Nephron (organoid): ENCODE results near the gene LRRC34.
A peak's percentile ranks its signal among the peaks of the same experiment; 100 is the strongest.

ENCODE experiments used
- H3K27ac Mint-ChIP-seq, 3 experiments: 2 replicates each; pipeline ENCODE4 v1.8.0; 2020; ENCODE audit warnings: mixed read lengths in 3 of 3, mild to moderate bottlenecking in 2 of 3, moderate library complexity in 1 of 3
- H3K27me3 Mint-ChIP-seq: 2 replicates; pipeline ENCODE4 v1.8.0; 2021; ENCODE audit warnings: low read depth, mild to moderate bottlenecking, moderate library complexity, mixed read lengths
- H3K36me3 Mint-ChIP-seq: 2 replicates; pipeline ENCODE4 v1.8.0; 2020; ENCODE audit warnings: low read depth, mixed read lengths
- H3K4me1 Mint-ChIP-seq: 2 replicates; pipeline ENCODE4 v1.8.0; 2020; ENCODE audit warnings: mixed read lengths
- H3K4me3 Mint-ChIP-seq, 3 experiments: 2 replicates each; pipeline ENCODE4 v1.8.0; 2020; ENCODE audit warnings: mild to moderate bottlenecking in 3 of 3, mixed read lengths in 3 of 3, moderate library complexity in 2 of 3
- H3K9me3 Mint-ChIP-seq: 2 replicates; pipeline ENCODE4 v1.8.0; 2020; ENCODE audit warnings: mixed read lengths
- CTCF ChIP-seq, 3 experiments: fragments of 200-600 bp; sonication (generic); IDR thresholded peaks; one replicate each; pipeline ENCODE4 v1.5.0; 2021; ENCODE audit warnings: antibody characterized with exemption in 3 of 3; ENCODE audit not compliant: unreplicated experiment in 3 of 3

The LRRC34 gene

GRCh38 chr3:169838511-169839030 lies 25.9 kb upstream of the LRRC34 start:
- H3K27me3 Mint-ChIP-seq: no peaks in the 10 kb centered on the region

DNA sequence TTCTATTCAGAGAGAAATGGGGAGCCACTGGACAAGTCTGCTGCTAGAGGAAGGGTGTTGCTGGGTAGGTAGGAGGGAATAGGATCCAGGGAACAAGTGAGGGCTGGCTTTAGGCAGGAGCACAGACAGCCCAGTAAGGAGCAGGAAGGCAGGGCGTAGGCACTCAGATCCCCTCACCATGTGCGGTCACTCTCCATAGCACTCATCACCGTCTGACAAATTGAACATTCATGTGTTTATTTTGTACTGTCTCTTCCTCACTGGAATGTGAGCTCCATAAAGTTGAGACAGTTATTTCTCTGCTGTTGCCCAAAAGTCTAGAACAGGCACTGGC lies 24.2 kb upstream of the LRRC34 start:
- Mint-ChIP-seq H3K4me3 (no peak overlapping the region), H3K4me1 (peaks cover 6% of the 10 kb centered on the region), H3K27me3 (no peaks in the 10 kb centered on the region), H3K9me3 (no peaks in the 10 kb centered on the region), H3K27ac (peak overlapping the region in 1 of 3 experiments; percentile 22), H3K36me3 (no peaks in the 10 kb centered on the region)
- no peak for TF ChIP-seq CTCF (IDR thresholded peaks at IDR 0.05; ENCODE audit: unreplicated experiment in 3 of 3)

More at GRCh38 chr3:169838511-169839030, 25.9 kb upstream of the LRRC34 start:
- Mint-ChIP-seq H3K4me1 (peaks cover 6% of the 10 kb centered on the region), H3K27ac (no peak overlapping the region), H3K9me3 (no peaks in the 10 kb centered on the region), H3K36me3 (no peaks in the 10 kb centered on the region), H3K4me3 (no peak overlapping the region)
- no peak for TF ChIP-seq CTCF (IDR thresholded peaks at IDR 0.05; ENCODE audit: unreplicated experiment in 3 of 3)

DNA sequence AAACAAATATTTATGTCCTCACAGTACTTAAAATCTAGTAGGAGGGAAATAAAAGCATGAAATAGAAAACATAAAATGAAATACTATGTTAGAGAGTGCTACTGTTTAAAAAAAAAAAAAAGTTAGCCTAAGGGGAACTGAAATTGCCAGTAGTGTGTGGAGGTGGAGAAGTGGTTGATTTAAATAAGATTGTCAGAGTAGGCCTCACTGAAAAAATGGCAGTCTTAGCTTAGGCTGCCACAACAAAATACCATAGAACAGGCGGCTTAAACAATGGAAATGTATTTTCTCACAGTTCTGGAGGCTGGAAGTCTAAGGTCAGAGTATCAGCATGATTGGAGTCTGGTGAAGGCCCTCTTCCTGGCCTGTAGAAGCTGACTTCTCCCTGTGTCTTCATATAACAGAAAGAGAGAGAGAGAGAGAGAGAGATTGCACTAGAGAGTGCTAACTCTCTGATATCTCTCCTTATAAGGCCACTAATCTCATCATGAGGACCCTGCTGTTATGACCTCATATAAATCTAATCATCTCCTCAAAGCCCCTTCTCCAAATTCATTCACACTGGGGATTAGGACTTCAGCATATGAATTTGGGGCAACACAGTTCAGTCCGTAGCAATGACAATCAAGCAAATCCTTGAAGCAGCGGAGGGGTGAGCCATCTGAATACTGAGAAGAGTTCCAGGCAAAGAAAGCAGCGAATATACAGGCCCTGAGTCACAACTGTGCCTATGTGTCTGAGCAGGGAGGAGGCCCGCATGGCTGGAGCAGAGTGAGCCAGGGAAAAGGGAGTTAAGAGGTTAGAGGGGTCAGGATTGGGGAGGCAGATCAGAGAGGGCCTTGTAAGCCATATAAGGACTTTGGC lies 23.6 kb upstream of the LRRC34 start:
- Mint-ChIP-seq H3K4me3 (no peak overlapping the region), H3K27me3 (no peaks in the 10 kb centered on the region), H3K9me3 (no peaks in the 10 kb centered on the region), H3K27ac (peak overlapping the region in 1 of 3 experiments; percentile 22), H3K4me1 (peaks cover 4% of the 10 kb centered on the region), H3K36me3 (no peaks in the 10 kb centered on the region)
- TF ChIP-seq CTCF (IDR thresholded peaks at IDR 0.05; ENCODE audit: unreplicated experiment in 3 of 3): no peak

GRCh38 chr3:169835533-169835932 lies 22.8 kb upstream of the LRRC34 start:
- Mint-ChIP-seq H3K36me3 (no peaks in the 10 kb centered on the region), H3K27me3 (no peaks in the 10 kb centered on the region), H3K4me1 (no peaks in the 10 kb centered on the region), H3K4me3 (no peak overlapping the region), H3K9me3 (no peaks in the 10 kb centered on the region), H3K27ac (no peak overlapping the region)
- no peak for TF ChIP-seq CTCF (IDR thresholded peaks at IDR 0.05; ENCODE audit: unreplicated experiment in 3 of 3)

DNA sequence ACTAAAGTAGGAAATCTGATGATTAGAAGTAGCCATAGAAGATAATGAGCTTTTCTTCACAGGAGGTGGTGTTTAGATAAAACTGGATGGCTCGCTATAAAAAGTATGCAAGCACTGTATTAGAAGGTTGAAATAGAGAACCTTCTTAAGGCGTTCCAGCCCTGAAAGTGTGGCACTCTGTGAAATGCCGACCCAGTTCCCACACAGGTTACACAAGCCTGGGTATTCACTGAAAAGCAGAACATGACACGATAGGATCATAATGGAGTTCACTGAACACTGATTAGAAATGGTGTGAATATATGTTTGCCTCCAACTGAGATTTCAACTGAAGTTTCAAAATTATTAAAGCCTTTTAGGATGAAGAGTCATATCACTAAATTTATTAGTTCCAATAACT lies 15.0 kb upstream of the LRRC34 start:
- Mint-ChIP-seq H3K4me1 (no peaks in the 10 kb centered on the region), H3K4me3 (no peak overlapping the region), H3K9me3 (no peaks in the 10 kb centered on the region), H3K27me3 (peaks cover 3% of the 10 kb centered on the region), H3K27ac (no peak overlapping the region), H3K36me3 (no peaks in the 10 kb centered on the region)
- no peak for TF ChIP-seq CTCF (IDR thresholded peaks at IDR 0.05; ENCODE audit: unreplicated experiment in 3 of 3)

DNA sequence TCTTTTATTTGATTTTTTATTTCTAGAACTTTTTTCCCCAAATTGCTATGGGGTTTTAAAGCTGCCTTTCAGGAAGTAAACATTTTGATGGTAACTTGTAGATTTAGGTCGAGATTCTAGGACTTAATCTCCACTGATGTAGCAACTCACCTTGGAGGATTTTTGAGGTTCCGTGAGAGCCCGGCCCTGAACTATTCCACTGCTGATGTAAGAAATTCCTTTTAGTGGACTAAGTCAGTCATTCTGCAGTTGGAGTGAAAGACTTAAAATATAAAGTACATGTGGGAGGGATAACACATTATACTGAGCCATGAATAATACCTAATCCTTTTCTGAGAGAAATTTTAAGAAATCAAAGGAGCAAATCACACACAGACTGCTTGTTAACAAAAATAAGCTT lies 12.6 kb upstream of the LRRC34 start:
- no peak for TF ChIP-seq CTCF (IDR thresholded peaks at IDR 0.05; ENCODE audit: unreplicated experiment in 3 of 3)
- H3K9me3 Mint-ChIP-seq: no peaks in the 10 kb centered on the region
- peaks cover 3% of the 10 kb centered on the region for H3K27me3 Mint-ChIP-seq

More for the DNA sequence above, 12.6 kb upstream of the LRRC34 start:
- Mint-ChIP-seq H3K4me1 (no peaks in the 10 kb centered on the region), H3K4me3 (no peak overlapping the region), H3K27ac (no peak overlapping the region), H3K36me3 (no peaks in the 10 kb centered on the region)
